MM.1S (cell line): ENCODE data around the gene PRF1.

Source experiments
- DNase-seq: peaks from one replicate; pipeline ENCODE4 v3.0.0-alpha.2; 2015
- H2AFZ ChIP-seq: fragments of 300-600 bp; sonication (generic); 2 replicates; pipeline ENCODE4 v1.6.0; 2016; ENCODE audit warnings: antibody characterized with exemption, low read length
- H3F3A ChIP-seq: fragments of 300-600 bp; sonication (generic); 2 replicates; pipeline ENCODE4 v1.6.1; 2016; ENCODE audit warnings: mild to moderate bottlenecking, antibody characterized with exemption, low read length, moderate library complexity, mixed read lengths; ENCODE audit not compliant: insufficient read depth
- H3K27ac ChIP-seq: fragments of 300-600 bp; sonication (generic); 2 replicates; pipeline ENCODE4 v1.5.1; 2016; ENCODE audit warnings: mild to moderate bottlenecking, low read length
- H3K27me3 ChIP-seq: fragments of 300-600 bp; sonication (generic); replicated peaks from 2 replicates; pipeline ENCODE4 v1.6.0; 2016; ENCODE audit warnings: low read length; ENCODE audit not compliant: insufficient read depth
- H3K36me3 ChIP-seq: fragments of 300-600 bp; sonication (generic); replicated peaks from 2 replicates; pipeline ENCODE4 v1.6.1; 2016; ENCODE audit warnings: mild to moderate bottlenecking, low read length, mixed read lengths; ENCODE audit not compliant: insufficient read depth
- H3K4me1 ChIP-seq: fragments of 300-600 bp; sonication (generic); 2 replicates; pipeline ENCODE4 v1.6.1; 2016; ENCODE audit warnings: low read length, mixed read lengths
- H3K4me2 ChIP-seq: fragments of 300-600 bp; sonication (generic); 2 replicates; pipeline ENCODE4 v1.6.0; 2016; ENCODE audit warnings: low read depth, low read length
- H3K4me3 ChIP-seq: fragments of 300-600 bp; sonication (generic); 2 replicates; pipeline ENCODE4 v1.5.1; 2016; ENCODE audit warnings: low read length, mixed read lengths
- H3K79me2 ChIP-seq: fragments of 300-600 bp; sonication (generic); 2 replicates; pipeline ENCODE4 v1.6.1; 2016; ENCODE audit warnings: mixed run types, low read length, mixed read lengths
- H3K9ac ChIP-seq: fragments of 300-600 bp; sonication (generic); 2 replicates; pipeline ENCODE4 v1.6.1; 2016; ENCODE audit warnings: low read length, mixed read lengths
- H3K9me2 ChIP-seq: fragments of 300-600 bp; sonication (generic); replicated peaks from 2 replicates; pipeline ENCODE4 v1.6.1; 2016; ENCODE audit warnings: mild to moderate bottlenecking, low read length, mixed read lengths; ENCODE audit not compliant: insufficient read depth
- H3K9me3 ChIP-seq: fragments of 300-600 bp; sonication (generic); replicated peaks from 2 replicates; pipeline ENCODE4 v1.6.1; 2016; ENCODE audit warnings: mild to moderate bottlenecking, low read length, mixed read lengths; ENCODE audit not compliant: insufficient read depth
- H4K20me1 ChIP-seq: fragments of 300-600 bp; sonication (generic); 2 replicates; pipeline ENCODE4 v1.6.1; 2016; ENCODE audit warnings: mild to moderate bottlenecking, low read length, moderate library complexity, mixed read lengths; ENCODE audit not compliant: insufficient read depth
- EZH2 ChIP-seq: fragments of 300-600 bp; sonication (generic); optimal IDR thresholded peaks from 2 replicates; pipeline ENCODE3; 2017; ENCODE audit warnings: low read depth, mild to moderate bottlenecking, antibody characterized with exemption, low read length, mixed read lengths
- EZH2phosphoT487 ChIP-seq: fragments of 300-600 bp; sonication (generic); IDR thresholded peaks from 2 replicates; pipeline ENCODE4 v1.6.1; 2018; ENCODE audit warnings: antibody characterized with exemption, low read length
- TF ChIP-seq, protein P1 (sequence below): fragments of 300-600 bp; sonication (generic); IDR thresholded peaks from 2 replicates; pipeline ENCODE4 v1.5.1; 2016; ENCODE audit warnings: antibody characterized with exemption, low read length, mixed read lengths

Gene PRF1

DNA sequence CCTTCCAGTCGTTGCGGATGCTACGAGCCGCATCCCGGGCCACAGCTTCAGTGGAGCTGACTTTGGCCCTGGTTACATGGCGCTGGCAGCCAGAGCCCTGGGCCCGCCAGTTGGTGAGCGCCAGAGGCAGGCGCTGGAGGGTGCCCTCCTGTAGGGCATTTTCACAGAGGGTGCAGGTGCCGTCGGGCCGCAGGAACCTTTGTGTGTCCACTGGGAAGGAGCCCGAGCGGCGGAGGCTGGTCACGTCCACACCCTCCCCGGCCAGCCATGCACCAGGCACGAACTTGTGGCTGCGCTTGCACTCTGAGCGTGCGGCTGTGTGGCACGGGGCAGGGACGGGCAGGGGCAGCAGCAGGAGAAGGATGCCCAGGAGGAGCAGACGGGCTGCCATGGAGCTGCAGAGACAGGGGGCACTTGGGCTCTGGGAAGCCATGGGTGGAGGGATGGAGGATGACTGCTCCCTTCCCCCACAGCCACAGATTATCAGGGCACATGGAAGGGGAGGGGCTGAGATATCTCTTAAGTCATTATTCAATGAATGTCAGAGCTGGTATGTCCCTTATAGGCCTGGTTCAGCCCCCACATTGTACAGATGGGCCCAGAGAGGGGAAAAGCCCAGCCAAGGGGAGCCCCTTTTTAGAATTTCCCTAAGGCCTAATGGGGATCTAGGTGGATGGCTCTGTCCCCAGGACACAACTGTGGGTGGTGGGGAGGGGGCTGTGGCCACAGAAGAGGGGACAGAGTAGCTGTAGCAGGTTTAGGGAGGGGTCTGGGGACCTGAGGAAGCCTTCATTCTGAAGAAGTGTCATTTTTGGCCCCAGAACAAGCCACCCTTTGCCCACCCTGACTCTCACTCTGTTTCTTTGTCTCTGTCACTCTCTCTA is 1.8 kb downstream of the PRF1 start:
- Histone ChIP-seq H3F3A (no peaks in the 10 kb centered on the region), H3K9me3 (no peaks in the 10 kb centered on the region), H3K4me1 (no peaks in the 10 kb centered on the region), H3K9me2 (no peaks in the 10 kb centered on the region), H3K27ac (no peak overlapping the region), H3K4me3 (no peak overlapping the region), H3K27me3 (no peaks in the 10 kb centered on the region), H4K20me1 (no peaks in the 10 kb centered on the region), H3K36me3 (no peaks in the 10 kb centered on the region), H3K4me2 (no peak overlapping the region), H2AFZ (no peak overlapping the region), H3K9ac (no peak overlapping the region), H3K79me2 (no peaks in the 10 kb centered on the region)
- TF ChIP-seq EZH2: no peak
- TF ChIP-seq EZH2phosphoT487: no peak
- TF ChIP-seq, protein P1, sequence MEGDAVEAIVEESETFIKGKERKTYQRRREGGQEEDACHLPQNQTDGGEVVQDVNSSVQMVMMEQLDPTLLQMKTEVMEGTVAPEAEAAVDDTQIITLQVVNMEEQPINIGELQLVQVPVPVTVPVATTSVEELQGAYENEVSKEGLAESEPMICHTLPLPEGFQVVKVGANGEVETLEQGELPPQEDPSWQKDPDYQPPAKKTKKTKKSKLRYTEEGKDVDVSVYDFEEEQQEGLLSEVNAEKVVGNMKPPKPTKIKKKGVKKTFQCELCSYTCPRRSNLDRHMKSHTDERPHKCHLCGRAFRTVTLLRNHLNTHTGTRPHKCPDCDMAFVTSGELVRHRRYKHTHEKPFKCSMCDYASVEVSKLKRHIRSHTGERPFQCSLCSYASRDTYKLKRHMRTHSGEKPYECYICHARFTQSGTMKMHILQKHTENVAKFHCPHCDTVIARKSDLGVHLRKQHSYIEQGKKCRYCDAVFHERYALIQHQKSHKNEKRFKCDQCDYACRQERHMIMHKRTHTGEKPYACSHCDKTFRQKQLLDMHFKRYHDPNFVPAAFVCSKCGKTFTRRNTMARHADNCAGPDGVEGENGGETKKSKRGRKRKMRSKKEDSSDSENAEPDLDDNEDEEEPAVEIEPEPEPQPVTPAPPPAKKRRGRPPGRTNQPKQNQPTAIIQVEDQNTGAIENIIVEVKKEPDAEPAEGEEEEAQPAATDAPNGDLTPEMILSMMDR: no peak
- DNase-seq: no peak

DNA sequence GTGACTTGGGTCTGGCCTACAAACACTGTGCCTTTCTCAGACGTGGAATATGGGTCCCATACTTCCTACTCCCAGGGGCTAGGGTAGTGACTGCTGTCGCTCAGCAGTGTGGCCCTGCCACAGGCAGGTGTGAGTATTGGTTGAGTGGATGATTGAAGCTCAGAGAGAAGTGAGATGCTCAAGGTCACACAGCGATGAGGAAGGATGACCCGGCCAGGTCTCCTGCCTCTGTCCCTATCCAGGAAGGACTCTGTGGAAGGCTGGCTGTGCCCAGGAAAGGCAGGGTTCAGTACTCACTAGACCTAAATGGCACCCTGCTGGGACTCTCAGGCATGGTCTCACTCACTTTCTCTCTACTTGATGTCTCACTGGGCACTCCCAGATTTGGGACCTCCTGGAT is 2.8 kb downstream of the PRF1 start:
- H3K79me2 ChIP-seq: no peaks in the 10 kb centered on the region
- no peak overlapping the region for H2AFZ ChIP-seq
- no peak for DNase-seq

DNA sequence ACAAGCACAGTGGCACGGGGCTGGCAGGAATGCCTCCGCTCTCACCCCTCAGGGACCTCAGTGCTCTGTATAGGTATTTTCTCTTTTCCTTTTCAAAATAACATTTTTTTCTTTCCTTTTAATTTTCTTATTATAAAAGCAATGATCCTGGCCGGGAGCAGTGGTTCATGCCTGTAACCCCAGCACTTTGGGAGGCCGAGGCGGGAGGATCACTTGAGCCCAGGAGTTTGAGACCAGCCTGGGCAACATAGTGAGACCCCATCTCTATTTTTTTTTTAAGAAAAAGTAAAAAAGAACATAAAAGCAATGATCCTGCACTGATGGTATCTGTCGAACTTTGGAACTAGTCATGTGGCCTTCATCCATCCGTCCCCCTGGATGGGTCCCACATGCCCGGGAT is 3.2 kb downstream of the PRF1 start:
- Histone ChIP-seq H3K27me3 (no peaks in the 10 kb centered on the region), H3K9ac (no peak overlapping the region), H3K4me3 (no peak overlapping the region), H3F3A (no peaks in the 10 kb centered on the region), H3K4me1 (no peaks in the 10 kb centered on the region), H3K36me3 (no peaks in the 10 kb centered on the region), H3K4me2 (no peak overlapping the region), H3K9me2 (no peaks in the 10 kb centered on the region), H4K20me1 (no peaks in the 10 kb centered on the region), H2AFZ (no peak overlapping the region), H3K79me2 (no peaks in the 10 kb centered on the region), H3K27ac (no peak overlapping the region), H3K9me3 (no peaks in the 10 kb centered on the region)
- DNase-seq: no peak
- TF ChIP-seq, protein P1: no peak
- TF ChIP-seq EZH2 (no peak), EZH2phosphoT487 (no peak)

More for the DNA sequence above, 2.8 kb downstream of the PRF1 start:
- no peaks in the 10 kb centered on the region for H3K36me3 ChIP-seq
- H3K4me1 ChIP-seq: no peaks in the 10 kb centered on the region
- no peaks in the 10 kb centered on the region for H4K20me1 ChIP-seq
- H3F3A ChIP-seq: no peaks in the 10 kb centered on the region
- TF ChIP-seq, protein P1: no peak
- TF ChIP-seq EZH2 (no peak), EZH2phosphoT487 (no peak)
- H3K9me2 ChIP-seq: no peaks in the 10 kb centered on the region
- no peaks in the 10 kb centered on the region for H3K9me3 ChIP-seq
- no peak overlapping the region for H3K27ac ChIP-seq
- no peaks in the 10 kb centered on the region for H3K27me3 ChIP-seq
- no peak overlapping the region for H3K4me2 ChIP-seq
- H3K4me3 ChIP-seq: no peak overlapping the region
- no peak overlapping the region for H3K9ac ChIP-seq
